Trophoblast cell (in vitro differentiated cells and primary cell): Measurements from ENCODE around the gene QSOX2.
A peak's percentile ranks its signal among the peaks of the same experiment; 100 is the strongest.

Experiments
- DNase-seq, 2 donors: peaks; one replicate each; pipeline ENCODE4 v3.0.0-alpha.2; 2016
- H2AFZ ChIP-seq: 2 replicates; pipeline ENCODE4 v1.6.1; 2013; ENCODE audit warnings: low read length, moderate library complexity, mild to moderate bottlenecking; ENCODE audit not compliant: insufficient read depth, poor library complexity
- H2AK5ac ChIP-seq: 2 replicates; pipeline ENCODE4 v1.6.1; 2013; ENCODE audit warnings: mild to moderate bottlenecking, low read length
- H2BK120ac ChIP-seq: 2 replicates; pipeline ENCODE4 v1.6.1; 2013; ENCODE audit warnings: low read length, mild to moderate bottlenecking, moderate library complexity; ENCODE audit not compliant: insufficient read depth, poor library complexity
- H2BK12ac ChIP-seq: 2 replicates; pipeline ENCODE4 v1.6.1; 2013; ENCODE audit warnings: mild to moderate bottlenecking, low read length, moderate library complexity
- H2BK5ac ChIP-seq: 2 replicates; pipeline ENCODE4 v1.6.1; 2013; ENCODE audit warnings: low read length, low read depth, moderate library complexity, mild to moderate bottlenecking; ENCODE audit not compliant: poor library complexity
- H3K14ac ChIP-seq: 2 replicates; pipeline ENCODE4 v1.6.1; 2013; ENCODE audit warnings: mild to moderate bottlenecking, low read length
- H3K18ac ChIP-seq: 2 replicates; pipeline ENCODE4 v1.6.1; 2013; ENCODE audit warnings: mild to moderate bottlenecking, low read length
- H3K23ac ChIP-seq: 2 replicates; pipeline ENCODE4 v1.6.1; 2013; ENCODE audit warnings: low read length
- H3K27ac ChIP-seq: 2 replicates; pipeline ENCODE4 v1.5.1; 2013; ENCODE audit warnings: low read depth, mild to moderate bottlenecking, inconsistent platforms, low read length, moderate library complexity
- H3K27me3 ChIP-seq: 2 replicates; pipeline ENCODE4 v1.6.1; 2013; ENCODE audit warnings: inconsistent platforms, mild to moderate bottlenecking, low read length, moderate library complexity; ENCODE audit not compliant: insufficient read depth
- H3K36me3 ChIP-seq, 2 experiments: 1 replicate in 1 of 2; 2 replicates in 1 of 2; pipeline ENCODE4 v1.6.1; 2013; ENCODE audit warnings: low read length in 2 of 2, mild to moderate bottlenecking in 2 of 2, moderate library complexity in 1 of 2; ENCODE audit not compliant: insufficient read depth in 2 of 2, control insufficient read depth in 1 of 2
- H3K4ac ChIP-seq: 2 replicates; pipeline ENCODE4 v1.6.1; 2013; ENCODE audit warnings: low read depth, mild to moderate bottlenecking, low read length, moderate library complexity
- H3K4me1 ChIP-seq, 2 experiments: 1 replicate in 1 of 2; 2 replicates in 1 of 2; pipeline ENCODE4 v1.6.1; 2013; ENCODE audit warnings: low read length in 2 of 2, mild to moderate bottlenecking in 2 of 2, moderate library complexity in 1 of 2; ENCODE audit not compliant: insufficient read depth in 2 of 2, control insufficient read depth in 1 of 2
- H3K4me2 ChIP-seq: 2 replicates; pipeline ENCODE4 v1.6.1; 2013; ENCODE audit warnings: inconsistent platforms, mild to moderate bottlenecking, low read length, moderate library complexity
- H3K4me3 ChIP-seq: 2 replicates; pipeline ENCODE4 v1.5.1; 2013; ENCODE audit warnings: mild to moderate bottlenecking, low read depth, low read length, inconsistent platforms
- H3K79me1 ChIP-seq: one replicate; pipeline ENCODE4 v1.6.1; 2013; ENCODE audit warnings: low read length
- H3K79me2 ChIP-seq: 2 replicates; pipeline ENCODE4 v1.6.1; 2013; ENCODE audit warnings: low read length, mild to moderate bottlenecking; ENCODE audit not compliant: control insufficient read depth, insufficient read depth, poor library complexity
- H3K9ac ChIP-seq: 2 replicates; pipeline ENCODE4 v1.6.1; 2013; ENCODE audit warnings: mild to moderate bottlenecking, low read length
- H3K9me3 ChIP-seq: 2 replicates; pipeline ENCODE4 v1.6.1; 2013; ENCODE audit warnings: low read depth, mild to moderate bottlenecking, control low read depth, inconsistent platforms, low read length; ENCODE audit not compliant: insufficient read depth
- H4K12ac ChIP-seq: 2 replicates; pipeline ENCODE4 v1.6.1; 2013; ENCODE audit warnings: low read depth, mild to moderate bottlenecking, low read length, moderate library complexity
- H4K8ac ChIP-seq: 2 replicates; pipeline ENCODE4 v1.6.1; 2013; ENCODE audit warnings: low read depth, mild to moderate bottlenecking, low read length, moderate library complexity
- H4K91ac ChIP-seq: one replicate; pipeline ENCODE4 v1.6.1; 2013; ENCODE audit warnings: low read depth, mild to moderate bottlenecking, low read length, moderate library complexity
- WGBS: extraction: QIAGEN DNeasy Blood & Tissue Kit; methylation state at CpG from one replicate; pipeline ENCODE4 v1.1.7; 2013; ENCODE audit warnings: missing lambda C conversion rate; ENCODE audit not compliant: insufficient read length, insufficient coverage; ENCODE audit errors: extremely low coverage; 5-methylcytosine and 5-hydroxymethylcytosine counted together

Gene QSOX2

GRCh38 chr9:136201609-136202453, 43.8 kb downstream of the QSOX2 start:
- H3K4ac ChIP-seq: no peak overlapping the region
- H2AK5ac ChIP-seq: no peak overlapping the region
- no peak overlapping the region for H2BK12ac ChIP-seq
- H3K79me2 ChIP-seq: no peaks in the 10 kb centered on the region
- no peak overlapping the region for H4K12ac ChIP-seq
- H4K8ac ChIP-seq: no peak overlapping the region
- no peak overlapping the region for H3K18ac ChIP-seq
- no peak overlapping the region for H3K4me2 ChIP-seq
- H3K23ac ChIP-seq: no peak overlapping the region
- no peaks in the 10 kb centered on the region for H3K36me3 ChIP-seq
- no peak overlapping the region for H4K91ac ChIP-seq
- no peak overlapping the region for H3K9ac ChIP-seq
- peaks cover 81% of the 10 kb centered on the region for H3K27me3 ChIP-seq
- DNase-seq: peak in 1 of 2 donors; percentile 40
- peaks cover 25% of the 10 kb centered on the region for H3K9me3 ChIP-seq
- H2AFZ ChIP-seq: no peak overlapping the region
- no peak overlapping the region for H3K4me3 ChIP-seq
- no peak overlapping the region for H2BK5ac ChIP-seq
- WGBS: no CpG with 5 or more reads among the region's 85 CpGs
- H3K79me1 ChIP-seq: no peaks in the 10 kb centered on the region
- H3K27ac ChIP-seq: no peak overlapping the region
- peaks cover 0 to 3% of the 10 kb centered on the region in 2 experiments for H3K4me1 ChIP-seq
- no peak overlapping the region for H3K14ac ChIP-seq
- no peak overlapping the region for H2BK120ac ChIP-seq

GRCh38 chr9:136201174-136201573, 44.4 kb downstream of the QSOX2 start:
- Histone ChIP-seq H3K27me3 (peaks cover 88% of the 10 kb centered on the region), H2BK5ac (no peak overlapping the region), H3K9ac (no peak overlapping the region), H3K23ac (no peak overlapping the region), H4K12ac (no peak overlapping the region), H3K4me1 (peaks cover 0 to 3% of the 10 kb centered on the region in 2 experiments), H3K14ac (no peak overlapping the region), H3K79me1 (no peaks in the 10 kb centered on the region), H4K8ac (no peak overlapping the region), H3K9me3 (peaks cover 27% of the 10 kb centered on the region), H3K79me2 (no peaks in the 10 kb centered on the region), H3K4me2 (no peak overlapping the region), H3K36me3 (no peaks in the 10 kb centered on the region), H3K4me3 (no peak overlapping the region), H2BK12ac (no peak overlapping the region), H2AK5ac (no peak overlapping the region), H2AFZ (no peak overlapping the region), H3K18ac (no peak overlapping the region), H4K91ac (no peak overlapping the region), H3K4ac (no peak overlapping the region), H2BK120ac (no peak overlapping the region), H3K27ac (no peak overlapping the region)
- no CpG with 5 or more reads among the region's 13 CpGs for WGBS
- no peak for DNase-seq

- no CpG with 5 or more reads among the region's 19 CpGs for WGBS
- no peak overlapping the region for H3K23ac ChIP-seq
Observed at GRCh38 chr9:136200424-136200823, 45.2 kb downstream of the QSOX2 start.

GRCh38 chr9:136199391-136200288, 46.0 kb downstream of the QSOX2 start:
- Histone ChIP-seq H2AK5ac (no peak overlapping the region), H3K14ac (no peak overlapping the region), H3K79me2 (no peaks in the 10 kb centered on the region), H3K23ac (no peak overlapping the region), H3K9me3 (peaks cover 26% of the 10 kb centered on the region), H3K27ac (no peak overlapping the region), H4K8ac (no peak overlapping the region), H3K36me3 (no peaks in the 10 kb centered on the region), H2BK5ac (no peak overlapping the region), H3K79me1 (no peaks in the 10 kb centered on the region), H4K12ac (no peak overlapping the region), H2BK12ac (no peak overlapping the region), H3K9ac (no peak overlapping the region), H3K4ac (no peak overlapping the region), H4K91ac (no peak overlapping the region), H2BK120ac (no peak overlapping the region), H3K4me1 (no peaks in the 10 kb centered on the region), H3K18ac (no peak overlapping the region), H2AFZ (no peak overlapping the region), H3K4me3 (no peak overlapping the region), H3K4me2 (no peak overlapping the region), H3K27me3 (peaks cover 95% of the 10 kb centered on the region)
- no CpG with 5 or more reads among the region's 71 CpGs for WGBS
- DNase-seq: no peak

More at GRCh38 chr9:136200424-136200823, 45.2 kb downstream of the QSOX2 start:
- Histone ChIP-seq H3K27ac (no peak overlapping the region), H3K79me2 (no peaks in the 10 kb centered on the region), H3K4me3 (no peak overlapping the region), H2BK12ac (no peak overlapping the region), H3K4me1 (peaks cover 0 to 3% of the 10 kb centered on the region in 2 experiments), H2BK5ac (no peak overlapping the region), H2AK5ac (no peak overlapping the region), H3K79me1 (no peaks in the 10 kb centered on the region), H3K36me3 (no peaks in the 10 kb centered on the region), H3K18ac (no peak overlapping the region), H4K12ac (no peak overlapping the region), H2AFZ (no peak overlapping the region), H3K9me3 (peaks cover 25% of the 10 kb centered on the region), H2BK120ac (no peak overlapping the region), H3K4ac (no peak overlapping the region), H3K27me3 (peaks cover 92% of the 10 kb centered on the region), H3K9ac (no peak overlapping the region), H3K4me2 (no peak overlapping the region), H4K8ac (no peak overlapping the region), H4K91ac (no peak overlapping the region), H3K14ac (no peak overlapping the region)
- DNase-seq: no peak
